Thoracic aorta (tissue), 2 donors: ENCODE data around the gene THBD. TPM values are rescaled to one million over a fixed set of nuclear protein-coding genes. Genes with fewer than 3 reads are reported as not detected.

ENCODE experiments used
- ATAC-seq: fragments of 150-250 bp; one replicate; pipeline ENCODE4 v1.8.0; 2017; ENCODE audit warnings: low read depth; ENCODE audit not compliant: insufficient number of reproducible peaks, low FRiP score
- DNase-seq: peaks from one replicate; pipeline ENCODE4 v3.0.0-alpha.2; 2020; ENCODE audit warnings: low spot score
- H3K27ac ChIP-seq, 2 donors: fragments of 200-600 bp; sonication (generic); 1 replicate in 1 of 2; 2 replicates in 1 of 2; pipeline ENCODE4 v1.5.1; 2016; ENCODE audit warnings: mild to moderate bottlenecking in 2 of 2, moderate library complexity in 2 of 2
- H3K27me3 ChIP-seq: fragments of 200-600 bp; sonication (generic); replicated peaks from 2 replicates; pipeline ENCODE4 v1.6.0; 2016; ENCODE audit warnings: mild to moderate bottlenecking; ENCODE audit not compliant: insufficient read depth
- H3K36me3 ChIP-seq: fragments of 200-600 bp; sonication (generic); one replicate; pipeline ENCODE4 v1.5.1; 2016
- H3K4me1 ChIP-seq, 2 donors: fragments of 200-600 bp; sonication (generic); 1 replicate in 1 of 2; 2 replicates in 1 of 2; pipeline versions ENCODE4 v1.5.1 to v1.6.0; 2016; ENCODE audit warnings: low read depth in 2 of 2, mild to moderate bottlenecking in 1 of 2; ENCODE audit not compliant: control insufficient read depth in 1 of 2
- H3K4me3 ChIP-seq: fragments of 200-600 bp; sonication (generic); 2 replicates; pipeline ENCODE4 v1.5.1; 2016; ENCODE audit warnings: mild to moderate bottlenecking
- H3K9me3 ChIP-seq: fragments of 200-600 bp; sonication (generic); 2 replicates; pipeline ENCODE4 v1.5.1; 2016
- total RNA-seq, 2 donors: library from RNA; depleted of rRNA; stranded (reverse); fragments of >200 nt; gene quantifications; one replicate each; pipeline versions ENCODE4 v1.1.0 to v1.2.3, GENCODE V29; 2016
- TF ChIP-seq, protein P1 (sequence below): fragments of 200-600 bp; sonication (generic); IDR thresholded peaks from one replicate; pipeline ENCODE4 v1.5.1; 2019; ENCODE audit warnings: antibody characterized with exemption

The THBD gene
- total RNA-seq, 2 donors from 2014 or later: 106 to 266 TPM

DNA sequence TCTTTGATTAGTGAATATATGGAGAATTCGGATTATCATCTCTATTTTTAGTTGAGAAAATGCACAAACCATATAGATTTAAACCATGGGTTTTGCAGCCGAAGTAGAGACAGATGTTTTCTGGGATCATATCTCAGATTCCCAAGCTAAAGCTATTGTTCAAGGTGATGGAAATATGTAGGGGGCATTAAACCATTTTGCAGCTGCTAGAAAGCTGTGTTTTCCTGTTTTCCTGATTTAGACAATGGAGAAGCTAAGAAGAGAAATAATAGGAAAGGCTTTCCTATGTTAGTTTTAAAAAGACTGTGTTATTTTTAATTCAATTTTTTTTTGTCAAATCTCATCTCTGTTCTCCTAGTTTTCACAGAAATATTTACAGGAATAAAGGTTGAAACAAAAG, 30.5 kb upstream of the THBD start:
- H3K9me3 ChIP-seq: no peaks in the 10 kb centered on the region
- ATAC-seq (no peak), DNase-seq (no peak)
- TF ChIP-seq, protein P1, sequence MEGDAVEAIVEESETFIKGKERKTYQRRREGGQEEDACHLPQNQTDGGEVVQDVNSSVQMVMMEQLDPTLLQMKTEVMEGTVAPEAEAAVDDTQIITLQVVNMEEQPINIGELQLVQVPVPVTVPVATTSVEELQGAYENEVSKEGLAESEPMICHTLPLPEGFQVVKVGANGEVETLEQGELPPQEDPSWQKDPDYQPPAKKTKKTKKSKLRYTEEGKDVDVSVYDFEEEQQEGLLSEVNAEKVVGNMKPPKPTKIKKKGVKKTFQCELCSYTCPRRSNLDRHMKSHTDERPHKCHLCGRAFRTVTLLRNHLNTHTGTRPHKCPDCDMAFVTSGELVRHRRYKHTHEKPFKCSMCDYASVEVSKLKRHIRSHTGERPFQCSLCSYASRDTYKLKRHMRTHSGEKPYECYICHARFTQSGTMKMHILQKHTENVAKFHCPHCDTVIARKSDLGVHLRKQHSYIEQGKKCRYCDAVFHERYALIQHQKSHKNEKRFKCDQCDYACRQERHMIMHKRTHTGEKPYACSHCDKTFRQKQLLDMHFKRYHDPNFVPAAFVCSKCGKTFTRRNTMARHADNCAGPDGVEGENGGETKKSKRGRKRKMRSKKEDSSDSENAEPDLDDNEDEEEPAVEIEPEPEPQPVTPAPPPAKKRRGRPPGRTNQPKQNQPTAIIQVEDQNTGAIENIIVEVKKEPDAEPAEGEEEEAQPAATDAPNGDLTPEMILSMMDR: no peak
- H3K27ac ChIP-seq: no peak overlapping the region
- H3K4me1 ChIP-seq: peaks cover 8 to 49% of the 10 kb centered on the region in 2 donors
- no peaks in the 10 kb centered on the region for H3K27me3 ChIP-seq
- no peaks in the 10 kb centered on the region for H3K36me3 ChIP-seq
- no peak overlapping the region for H3K4me3 ChIP-seq

DNA sequence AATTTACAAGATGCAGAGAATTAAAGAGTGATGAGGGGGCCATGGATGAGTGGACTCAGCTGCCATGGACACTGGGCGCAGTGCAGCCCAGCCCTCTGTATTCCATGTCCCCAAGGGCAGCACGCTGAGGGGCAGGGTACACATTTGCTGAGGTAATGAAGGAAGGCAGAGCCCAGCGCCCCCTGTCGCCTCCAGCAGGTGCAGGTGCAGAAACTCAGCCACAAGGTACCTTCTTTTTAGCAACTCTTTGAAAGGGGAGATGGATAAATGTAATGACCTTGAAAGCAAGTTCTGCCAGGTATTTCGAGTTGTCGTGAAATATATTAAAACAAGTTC, 29.5 kb upstream of the THBD start:
- peaks cover 8 to 39% of the 10 kb centered on the region in 2 donors for H3K4me1 ChIP-seq
- no peak overlapping the region for H3K4me3 ChIP-seq
- ATAC-seq (no peak), DNase-seq (no peak)
- H3K9me3 ChIP-seq: no peaks in the 10 kb centered on the region
- TF ChIP-seq, protein P1: no peak
- H3K27ac ChIP-seq: no peak overlapping the region
- no peaks in the 10 kb centered on the region for H3K27me3 ChIP-seq
- H3K36me3 ChIP-seq: no peaks in the 10 kb centered on the region

DNA sequence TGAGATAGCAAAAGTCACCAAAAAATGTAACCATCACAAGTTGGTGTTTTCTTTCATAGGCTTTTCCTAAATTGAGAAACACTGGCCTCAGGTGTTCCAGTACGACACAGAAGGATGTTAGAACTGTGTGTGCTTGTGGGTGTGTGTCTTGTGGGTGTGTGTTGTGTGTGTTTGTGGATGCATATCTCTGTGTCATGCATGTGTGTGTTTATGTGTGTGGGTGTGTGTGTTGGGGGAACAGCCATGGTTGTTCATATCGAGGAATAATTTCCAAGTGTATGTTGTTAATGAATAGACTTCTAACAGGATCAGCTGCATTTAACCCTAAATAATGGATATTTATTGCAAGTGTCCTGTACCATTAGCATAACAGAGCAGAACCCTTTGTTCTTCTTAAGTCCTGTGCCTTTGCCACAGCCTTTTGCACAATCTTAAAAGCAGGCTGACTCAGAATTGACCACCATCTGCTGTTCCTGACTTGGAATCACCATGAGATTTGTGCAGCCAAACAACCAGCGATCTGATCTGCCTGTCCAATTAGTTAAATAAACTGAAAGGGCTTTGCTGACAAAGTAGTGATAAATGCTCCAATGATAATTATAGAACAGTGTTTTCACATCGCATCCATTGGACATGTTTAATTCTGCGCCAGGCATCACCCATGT, 29.0 kb upstream of the THBD start:
- Histone ChIP-seq H3K4me1 (peaks cover 8 to 35% of the 10 kb centered on the region in 2 donors), H3K36me3 (no peaks in the 10 kb centered on the region), H3K27ac (no peak overlapping the region), H3K27me3 (no peaks in the 10 kb centered on the region), H3K9me3 (no peaks in the 10 kb centered on the region), H3K4me3 (no peak overlapping the region)
- ATAC-seq: no peak
- TF ChIP-seq, protein P1: no peak
- DNase-seq: no peak

DNA sequence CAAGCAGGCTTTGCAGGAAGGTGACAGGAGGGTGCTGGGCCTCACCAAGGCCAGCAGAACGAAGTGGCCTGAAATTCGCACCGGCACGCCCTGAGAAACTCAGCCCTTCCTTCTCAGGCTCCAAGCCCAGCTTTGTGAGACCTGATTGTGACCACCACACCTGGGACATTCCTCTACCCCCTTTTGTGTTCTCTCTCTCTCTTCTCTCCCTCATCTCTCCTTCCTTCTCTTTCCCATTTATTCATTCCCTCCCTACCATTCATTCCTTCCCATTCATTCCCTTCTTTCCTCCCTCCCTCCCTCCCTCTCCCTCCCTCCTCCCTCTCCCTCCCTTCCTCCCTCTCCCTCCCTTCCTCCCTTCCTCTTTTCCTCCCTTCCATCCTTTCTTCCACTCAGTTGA, 27.8 kb upstream of the THBD start:
- no peak for ATAC-seq
- DNase-seq: no peak
- no peak overlapping the region for H3K4me3 ChIP-seq
- H3K27ac ChIP-seq: no peak overlapping the region
- no peaks in the 10 kb centered on the region for H3K27me3 ChIP-seq
- TF ChIP-seq, protein P1: no peak
- H3K9me3 ChIP-seq: no peaks in the 10 kb centered on the region
- no peaks in the 10 kb centered on the region for H3K36me3 ChIP-seq
- H3K4me1 ChIP-seq: peaks cover 8 to 23% of the 10 kb centered on the region in 2 donors

DNA sequence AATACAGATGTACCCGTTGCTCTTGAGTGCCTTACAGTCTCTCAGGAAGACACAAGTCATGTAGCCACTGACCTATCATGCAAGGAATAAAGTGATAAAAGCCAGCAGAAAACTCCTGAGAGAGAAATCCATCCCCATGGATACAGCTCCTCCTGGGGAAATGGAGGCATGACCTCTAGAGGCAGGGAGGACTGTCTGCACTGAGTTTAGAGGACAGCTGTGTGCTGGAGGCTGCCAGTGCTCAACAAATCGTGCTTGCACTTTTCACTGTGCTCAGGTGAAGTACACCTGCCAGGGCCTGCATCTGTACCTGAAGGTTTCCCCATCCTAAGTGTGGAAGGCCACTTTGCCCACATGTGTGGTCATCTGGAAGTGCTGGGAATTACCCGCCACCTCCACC, 24.6 kb upstream of the THBD start:
- H3K9me3 ChIP-seq: no peaks in the 10 kb centered on the region
- no peak overlapping the region for H3K27ac ChIP-seq
- no peak overlapping the region for H3K4me3 ChIP-seq
- DNase-seq (no peak), ATAC-seq (no peak)
- no peaks in the 10 kb centered on the region for H3K27me3 ChIP-seq
- TF ChIP-seq, protein P1: no peak
- peaks cover 3 to 5% of the 10 kb centered on the region in 2 donors for H3K4me1 ChIP-seq
- no peaks in the 10 kb centered on the region for H3K36me3 ChIP-seq
